NCI-H69 (cell line): ENCODE data around the gene SPTBN1.
"Not testable (repeated sequence)": the region's sequence is repeated elsewhere in the genome, so short reads cannot be mapped to it uniquely, and the experiment has no call there.

Experiments
- DNase-seq: peaks from one replicate; lab custom pipeline; 2025; lab: John Stamatoyannopoulos, UW

SPTBN1 gene

GRCh38 chr2:54528311-54528955 is 72.3 kb downstream of the SPTBN1 start:
- peak; percentile 7 for DNase-seq

GRCh38 chr2:54529518-54529917 is 73.4 kb downstream of the SPTBN1 start:
- not testable (repeated sequence) for DNase-seq

DNA sequence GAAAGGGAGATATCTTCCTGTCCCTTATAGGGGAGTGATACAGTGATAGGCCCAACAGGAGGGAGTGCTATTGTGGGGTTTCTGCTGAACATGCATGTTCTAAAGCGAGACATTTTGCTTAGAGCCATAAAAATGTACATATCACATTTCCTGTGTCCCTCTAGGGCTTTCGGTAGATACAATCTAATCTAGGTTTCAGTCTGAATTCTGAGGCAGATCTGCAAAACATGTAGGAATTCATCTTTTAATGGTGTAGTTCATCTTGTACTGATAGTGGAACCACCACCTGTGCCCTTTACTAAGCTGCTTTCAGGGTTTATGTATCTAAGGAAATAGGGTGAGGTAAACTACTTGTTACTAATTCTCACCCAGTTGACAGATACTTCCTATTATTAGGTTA is 73.8 kb downstream of the SPTBN1 start:
- DNase-seq, result no peak

GRCh38 chr2:54531558-54531957 is 75.4 kb downstream of the SPTBN1 start:
- DNase-seq, result no peak

- no peak for DNase-seq
Measured at GRCh38 chr2:54534221-54534620, 78.1 kb downstream of the SPTBN1 start.

- DNase-seq, result no peak
Measured at GRCh38 chr2:54534625-54535024, 78.5 kb downstream of the SPTBN1 start.

DNA sequence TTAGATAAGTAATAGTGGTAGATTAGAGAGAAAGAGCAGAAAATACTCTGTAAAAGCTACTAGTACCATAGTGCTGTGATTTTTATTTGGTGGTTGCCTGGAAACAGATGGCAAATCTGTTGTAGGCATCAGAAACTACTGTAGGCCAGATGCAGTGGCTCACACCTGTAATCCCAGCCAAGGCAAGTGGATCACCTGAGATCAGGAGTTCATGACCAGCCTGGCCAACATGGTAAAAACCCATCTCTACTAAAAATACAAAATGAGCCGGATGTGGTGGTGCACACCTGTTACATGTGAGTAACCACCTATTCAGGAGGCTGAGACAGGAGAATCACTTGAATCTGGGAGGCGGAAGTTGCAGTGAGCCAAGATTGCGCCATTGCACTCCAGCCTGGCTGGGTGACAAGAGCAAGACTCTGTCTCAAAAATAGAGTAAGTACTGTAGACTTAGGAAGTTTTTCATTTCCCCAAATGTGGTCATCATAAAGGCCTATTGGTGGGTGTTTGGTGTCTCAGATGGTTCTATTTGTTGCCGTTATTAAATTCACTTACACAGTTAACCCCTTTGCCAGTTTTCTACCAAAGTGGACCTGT is 79.6 kb downstream of the SPTBN1 start:
- no peak for DNase-seq

DNA sequence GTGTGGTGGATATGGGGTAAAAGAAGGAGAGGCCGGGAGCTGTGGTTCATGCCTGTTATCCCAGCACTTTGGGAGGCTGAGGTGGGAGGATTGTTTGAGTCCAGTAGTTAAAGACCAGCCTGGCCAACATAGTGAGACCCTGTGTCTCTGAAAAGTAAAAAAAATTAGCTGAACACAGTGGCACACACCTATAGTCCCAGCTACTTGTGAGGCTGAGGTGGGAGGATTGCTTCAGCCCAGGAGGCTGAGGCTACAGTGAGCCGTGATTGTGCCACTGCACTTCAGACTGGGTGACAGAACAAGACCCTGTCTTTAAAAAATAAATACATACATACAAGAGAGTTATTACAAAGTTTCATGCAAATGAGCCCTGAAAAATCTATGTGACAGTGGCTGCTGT is 80.6 kb downstream of the SPTBN1 start:
- DNase-seq, result no peak

- DNase-seq, result no peak
Measured at GRCh38 chr2:54538537-54538936, 82.4 kb downstream of the SPTBN1 start.

DNA sequence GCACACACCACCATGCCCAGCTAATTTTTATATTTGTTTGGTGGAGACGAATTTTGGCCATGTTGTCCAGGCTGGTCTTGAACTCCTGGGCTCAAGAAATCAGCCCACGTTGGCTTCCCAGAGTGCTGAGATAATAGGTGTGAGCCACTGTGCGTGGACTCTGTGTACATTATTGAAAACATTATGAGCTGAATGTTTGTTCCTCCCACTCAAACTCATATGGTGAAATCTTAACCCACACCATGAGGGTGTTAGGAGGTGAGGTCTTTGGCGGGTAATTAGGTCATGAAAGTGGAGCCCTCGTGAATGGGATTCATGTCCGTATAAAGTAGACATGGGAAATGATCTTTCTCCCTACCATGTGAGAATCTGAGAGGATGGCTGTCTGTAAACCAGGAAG is 83.6 kb downstream of the SPTBN1 start:
- DNase-seq, result no peak

DNA sequence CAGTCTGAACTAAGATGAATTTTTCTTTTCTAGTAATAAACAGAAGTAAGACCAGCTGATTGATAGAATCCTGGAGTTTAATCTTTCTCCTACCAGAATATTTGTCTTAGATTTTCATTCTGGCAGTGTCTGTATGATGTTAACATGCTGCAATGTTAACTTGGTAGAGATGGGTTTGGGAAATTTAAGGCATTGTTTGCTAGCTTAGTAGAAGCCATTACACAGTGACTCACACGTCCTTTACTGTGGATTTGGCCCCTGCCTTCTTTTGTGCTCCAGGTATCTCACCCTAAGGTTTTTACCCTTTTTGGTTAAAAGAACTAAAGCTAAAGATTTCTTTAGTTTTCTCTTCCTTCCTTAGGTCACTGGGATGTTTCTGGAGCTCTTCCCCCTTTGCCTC is 84.1 kb downstream of the SPTBN1 start:
- no peak for DNase-seq

DNA sequence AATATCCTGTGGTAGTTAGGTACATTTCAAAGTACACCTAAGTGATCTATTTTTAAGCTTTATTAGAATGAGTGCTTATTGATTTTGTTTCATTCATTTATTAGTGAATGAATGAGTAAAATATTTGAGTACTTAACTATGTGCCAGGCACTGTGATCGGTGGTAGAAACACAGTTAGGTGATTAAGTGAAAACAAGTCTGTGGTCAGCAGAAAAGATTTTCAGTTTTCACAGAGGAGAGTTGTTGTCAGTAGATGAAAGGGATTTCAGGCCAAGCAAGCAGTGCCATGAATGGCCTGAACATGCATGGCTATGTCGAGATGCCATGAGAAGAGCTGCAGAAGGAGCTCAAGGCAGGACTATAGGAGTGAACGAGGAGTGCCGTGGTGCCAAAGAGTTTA is 85.9 kb downstream of the SPTBN1 start:
- DNase-seq, result no peak

GRCh38 chr2:54543733-54544396 is 87.7 kb downstream of the SPTBN1 start:
- DNase-seq, result no peak

DNA sequence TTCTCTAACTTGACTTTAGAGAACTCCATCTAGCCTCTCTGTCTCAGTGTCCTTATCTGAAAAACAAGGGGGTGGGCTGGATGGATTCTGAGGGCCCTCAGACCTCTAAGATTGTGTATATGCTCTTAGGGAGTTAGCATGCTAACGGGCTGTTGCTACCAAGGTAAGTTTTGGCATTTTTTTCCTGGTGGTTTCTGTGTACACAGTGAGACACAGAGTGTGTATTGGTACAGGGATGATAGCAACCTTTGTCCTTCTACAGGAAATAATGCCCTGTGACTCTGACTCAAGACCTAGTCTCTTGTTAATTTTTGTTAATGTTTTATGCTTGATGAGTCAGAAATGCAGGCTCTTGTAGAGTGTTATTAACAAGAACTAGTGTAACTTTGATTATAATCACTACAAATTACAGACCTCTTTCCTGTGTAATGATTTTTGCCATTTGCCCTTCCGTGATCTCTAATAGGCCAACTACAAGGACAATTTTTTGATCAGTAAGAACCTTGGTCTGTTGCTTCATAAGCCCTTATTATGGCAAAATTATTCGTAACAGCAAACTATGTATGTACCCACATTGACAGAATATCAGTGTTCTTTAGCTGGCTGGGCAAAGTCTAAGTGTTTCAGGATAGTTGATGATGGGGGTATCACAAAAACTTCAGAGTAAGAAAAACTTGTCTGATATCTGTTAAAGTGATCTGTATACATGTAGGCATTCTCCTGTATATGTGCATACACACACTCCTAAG is 89.7 kb downstream of the SPTBN1 start:
- DNase-seq, result peak; percentile 24

DNA sequence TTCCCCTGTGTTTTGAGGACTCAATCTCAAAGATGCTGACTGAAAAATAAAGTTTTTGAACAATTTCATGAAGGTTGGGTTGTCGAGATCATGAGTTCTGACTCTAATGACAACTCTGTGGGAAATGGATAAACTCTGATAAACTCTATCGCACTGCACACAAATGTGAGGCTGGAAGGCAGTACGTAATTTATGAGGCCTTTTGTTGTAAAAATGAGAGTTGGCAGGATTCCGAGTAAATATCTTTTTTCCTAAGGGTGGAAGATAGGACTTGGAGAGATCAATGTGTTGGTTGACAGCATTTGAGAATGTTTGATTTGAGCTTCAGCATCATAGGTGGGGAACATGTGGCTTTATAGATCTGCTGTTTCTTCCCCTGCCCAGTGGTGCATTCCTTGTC is 90.4 kb downstream of the SPTBN1 start:
- peak; percentile 13 for DNase-seq

DNA sequence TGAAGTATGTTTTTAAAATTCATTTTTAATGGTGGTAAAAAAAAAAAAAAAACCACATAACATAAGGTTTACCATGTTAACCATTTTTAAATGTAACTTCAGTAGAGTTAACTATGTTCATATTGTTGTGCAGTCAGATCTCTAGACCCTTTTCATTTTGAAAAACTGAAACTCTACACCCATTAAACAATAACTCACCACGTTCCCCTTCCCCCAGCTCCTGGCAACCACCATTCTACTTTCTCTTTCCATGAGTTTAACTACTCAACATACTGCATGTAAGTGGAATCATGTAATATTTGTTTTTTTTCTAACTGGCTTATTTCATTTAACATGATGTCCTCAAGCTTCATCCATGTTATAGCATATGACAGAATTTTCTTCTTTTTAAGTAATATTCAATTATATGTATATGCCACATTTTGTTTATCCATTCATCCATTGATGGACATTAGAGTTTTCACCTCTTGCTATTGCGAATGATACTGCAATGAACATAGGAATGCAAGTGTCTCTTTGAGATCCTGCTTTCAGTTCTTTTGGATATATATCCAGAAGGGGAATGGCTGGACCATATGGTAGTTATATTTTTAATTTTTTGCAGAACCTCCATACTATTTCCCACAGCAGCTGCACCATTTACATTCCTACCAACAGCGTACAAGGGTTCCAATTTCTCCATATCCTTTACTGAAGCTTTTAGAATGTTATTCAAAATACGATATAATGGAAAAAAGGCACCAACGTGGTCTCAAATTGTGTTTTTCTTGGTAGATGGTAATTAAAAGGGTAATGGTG is 91.0 kb downstream of the SPTBN1 start:
- DNase-seq, result peak; percentile 8

GRCh38 chr2:54549430-54549829 is 93.3 kb downstream of the SPTBN1 start:
- no peak for DNase-seq

- DNase-seq, result no peak
Measured at GRCh38 chr2:54549917-54550518, 93.9 kb downstream of the SPTBN1 start.

GRCh38 chr2:54550547-54550946 is 94.4 kb downstream of the SPTBN1 start:
- no peak for DNase-seq

GRCh38 chr2:54551123-54551756 is 95.1 kb downstream of the SPTBN1 start:
- no peak for DNase-seq

GRCh38 chr2:54553075-54553474 is 96.9 kb downstream of the SPTBN1 start:
- DNase-seq, result no peak
